ENCODE data around the gene CCDC127.
A peak's percentile ranks its signal among the peaks of the same experiment; 100 is the strongest.

Gene CCDC127

GRCh38 chr5:189976-190365 lies 28.0 kb downstream of the CCDC127 start:
- no peak for DNase-seq (ENCODE audit: low read depth in 3 of 3)

DNA sequence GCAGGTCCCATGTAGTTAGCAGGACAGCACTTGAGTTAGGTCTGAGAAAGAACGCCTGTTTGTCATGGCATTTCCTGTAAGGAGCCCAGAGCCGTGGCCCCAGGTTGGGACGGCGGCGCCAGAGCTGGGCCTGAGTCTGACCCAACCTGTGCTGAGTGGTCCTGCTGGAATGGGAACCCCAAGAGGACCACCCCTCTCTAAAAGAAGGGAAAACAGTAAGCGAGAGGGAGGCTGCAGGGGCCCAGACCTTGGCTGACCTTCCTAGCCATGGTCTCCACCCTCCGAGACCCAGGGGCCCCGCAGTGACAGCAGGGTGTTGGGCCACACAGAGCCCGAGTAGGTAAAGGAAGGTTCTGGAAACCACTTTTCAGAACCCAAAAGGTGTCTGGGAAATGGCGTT lies 28.5 kb downstream of the CCDC127 start:
- no peak for DNase-seq (ENCODE audit: low read depth in 3 of 3)

GRCh38 chr5:188488-189481 lies 29.2 kb downstream of the CCDC127 start:
- peak; percentile 72 to 84 (median 77) for DNase-seq (ENCODE audit: low read depth in 3 of 3)

DNA sequence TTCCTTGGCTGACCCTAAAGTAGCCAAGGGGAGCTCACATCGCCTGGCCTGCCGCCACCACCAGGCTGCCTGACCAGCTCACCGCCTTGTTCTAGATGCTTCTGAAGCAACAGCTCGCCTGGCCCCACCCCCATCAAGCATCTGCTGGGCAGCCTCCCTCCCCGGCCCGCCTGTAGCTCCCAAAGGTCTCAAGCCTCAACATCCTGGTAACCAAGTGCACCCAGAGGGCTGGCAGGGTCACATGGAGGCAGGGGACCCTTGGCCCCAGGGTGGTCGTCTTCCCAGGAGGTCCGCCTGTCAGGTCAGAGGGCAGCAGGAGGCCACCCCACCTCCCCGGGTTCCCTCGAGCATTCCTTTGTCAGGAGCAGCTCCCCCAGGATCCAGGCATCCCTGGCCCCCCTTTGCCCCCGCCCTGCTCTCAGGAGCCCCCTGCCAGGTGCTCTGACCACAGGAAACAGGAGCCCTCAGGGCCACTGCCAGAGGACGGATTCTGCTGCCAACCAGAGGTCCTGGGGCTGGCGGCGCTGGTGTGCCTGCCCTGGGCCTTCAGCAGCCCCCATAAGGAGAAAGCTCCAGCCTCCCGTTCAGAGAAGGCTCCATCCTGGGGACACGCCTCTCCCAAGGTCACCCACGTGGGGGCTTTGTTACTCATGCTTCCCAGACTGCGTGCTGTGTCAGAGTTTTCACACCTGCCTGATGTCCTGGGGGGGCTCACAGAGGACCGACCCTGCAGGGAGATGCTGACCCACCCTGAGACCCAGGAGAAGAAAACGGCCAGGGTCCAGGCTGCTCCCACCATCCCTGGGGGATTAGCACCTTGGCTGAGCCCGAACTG lies 30.1 kb downstream of the CCDC127 start:
- DNase-seq (ENCODE audit: low read depth in 3 of 3), result no peak

DNA sequence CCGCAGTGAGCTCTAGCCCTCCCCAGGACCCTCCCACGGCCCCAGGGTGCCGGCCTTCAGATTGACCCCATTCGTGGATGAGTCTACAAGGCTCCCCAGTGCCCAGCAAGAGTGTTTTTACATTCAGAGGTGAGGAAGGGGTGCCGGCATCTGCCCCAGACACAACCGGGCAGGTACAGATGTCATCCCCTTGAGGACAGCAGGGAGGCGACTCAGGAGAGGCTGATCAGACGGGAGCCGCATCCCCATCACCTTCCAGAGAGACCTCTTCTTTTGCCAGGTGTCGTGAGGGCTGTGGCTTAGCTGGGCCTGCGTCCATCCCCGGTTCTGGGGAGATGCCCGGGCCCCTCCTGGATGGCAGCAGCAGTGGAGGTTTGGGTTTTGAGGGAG lies 30.9 kb downstream of the CCDC127 start:
- no peak for DNase-seq (ENCODE audit: low read depth in 3 of 3)

- DNase-seq (ENCODE audit: low read depth in 3 of 3), result no peak
Observed at GRCh38 chr5:186091-187041, 31.6 kb downstream of the CCDC127 start.

DNA sequence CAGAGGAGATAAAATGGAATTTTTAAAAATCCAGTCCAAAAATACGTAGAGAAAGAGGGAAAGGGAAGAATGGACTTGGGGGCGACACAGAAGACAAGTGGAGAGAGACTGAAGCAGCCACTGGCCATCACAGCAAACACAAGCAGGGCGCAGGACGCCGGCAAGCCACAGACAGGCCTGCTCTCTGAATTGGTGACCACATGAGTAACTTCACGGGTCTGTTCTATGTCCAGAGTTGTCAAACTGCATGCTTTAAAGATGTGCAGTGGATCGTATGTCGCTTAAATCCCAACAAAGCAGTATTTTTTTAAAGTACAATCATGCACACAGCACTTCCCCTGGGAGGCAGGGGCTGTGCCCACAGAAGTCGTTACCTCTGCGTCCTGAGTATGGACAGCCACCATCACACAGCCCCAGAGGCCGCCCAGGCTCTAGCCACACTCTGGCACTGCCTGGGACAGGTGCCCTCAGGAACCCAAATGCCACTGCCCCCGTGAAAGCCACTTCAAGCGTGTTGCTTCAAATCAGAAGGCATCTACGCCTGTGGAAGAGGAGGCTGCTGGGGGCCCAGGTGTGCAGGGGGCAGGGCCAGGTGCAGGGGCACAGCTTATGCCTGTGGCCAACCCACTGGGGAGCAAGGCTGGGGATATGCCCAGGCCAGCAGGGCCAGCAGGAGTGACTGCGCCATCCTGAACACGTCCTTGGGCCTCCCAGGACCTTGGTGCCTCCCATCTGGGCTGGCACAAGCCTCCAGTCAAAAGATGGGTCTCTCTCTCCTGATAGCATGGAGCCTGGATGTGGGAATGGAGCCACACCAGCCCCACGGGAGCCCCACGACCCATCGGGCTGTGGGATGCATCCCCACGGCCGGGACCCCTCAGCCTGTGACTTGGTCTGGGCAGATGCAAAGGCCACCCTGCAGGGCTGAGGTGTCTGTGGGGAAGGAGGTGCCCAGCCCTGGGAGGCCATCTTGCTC lies 32.6 kb downstream of the CCDC127 start:
- DNase-seq (ENCODE audit: low read depth in 3 of 3), result no peak

- DNase-seq (ENCODE audit: low read depth in 3 of 3), result no peak
Observed at GRCh38 chr5:184471-184870, 33.5 kb downstream of the CCDC127 start.

DNA sequence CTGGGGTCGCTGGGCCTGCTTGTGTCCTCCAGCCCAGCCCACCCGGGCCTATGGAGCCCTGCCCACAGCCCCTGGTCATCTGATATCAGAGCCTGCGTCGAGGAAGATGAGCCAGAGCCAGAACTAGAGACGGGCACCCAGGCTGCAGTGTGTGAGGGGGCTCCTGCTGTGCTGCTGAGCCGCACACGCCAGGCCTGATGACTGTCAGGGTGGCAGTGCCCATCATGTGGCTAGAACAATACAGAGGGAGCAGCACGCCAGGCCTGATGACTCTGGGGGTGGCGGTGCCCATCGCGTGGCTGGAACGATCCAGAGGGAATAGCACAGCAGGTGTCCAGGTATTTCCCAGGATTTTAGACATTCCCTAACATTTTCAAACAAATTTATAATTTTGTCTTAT lies 35.8 kb downstream of the CCDC127 start:
- no peak for DNase-seq (ENCODE audit: low read depth in 3 of 3)

DNA sequence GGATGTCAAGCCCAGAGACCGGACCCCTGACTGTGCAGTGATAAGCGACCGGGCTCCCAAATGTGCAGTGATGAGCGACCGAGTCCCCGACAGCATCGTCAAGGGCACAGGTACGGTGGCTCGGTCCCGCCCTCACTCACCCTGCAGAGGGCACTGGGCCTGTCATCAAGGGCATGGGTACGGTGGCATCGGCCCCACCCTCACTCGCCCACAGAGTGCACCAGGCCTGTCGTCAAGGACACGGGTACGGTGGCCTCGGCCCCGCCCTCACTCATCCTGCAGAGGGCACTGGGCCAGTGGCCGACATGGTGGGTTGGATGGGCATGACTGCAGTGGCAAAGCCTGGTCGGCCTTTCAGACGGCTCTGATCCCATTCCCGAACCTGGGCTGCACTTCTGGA lies 36.4 kb downstream of the CCDC127 start:
- no peak for DNase-seq (ENCODE audit: low read depth in 3 of 3)

DNA sequence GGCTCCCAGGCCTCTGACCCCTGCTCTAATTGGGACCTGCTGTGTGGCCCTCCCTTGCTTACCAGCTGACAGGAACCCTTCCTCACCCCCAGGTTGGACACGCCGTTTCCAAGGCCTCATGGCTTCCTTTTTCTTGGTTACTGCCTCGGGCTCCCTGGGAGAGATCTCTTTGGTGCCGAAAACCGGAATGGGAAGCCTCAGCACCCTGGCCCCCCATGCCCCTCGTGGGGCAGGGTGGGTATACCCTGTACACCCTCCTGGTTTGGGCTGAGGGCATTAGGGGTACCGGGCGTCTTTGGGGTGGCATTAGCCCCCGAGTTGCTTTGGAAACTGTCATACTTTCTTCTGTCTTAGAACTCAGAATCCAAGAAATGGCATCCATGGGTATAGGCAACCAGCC lies 36.8 kb downstream of the CCDC127 start:
- DNase-seq (ENCODE audit: low read depth in 3 of 3), result no peak

DNA sequence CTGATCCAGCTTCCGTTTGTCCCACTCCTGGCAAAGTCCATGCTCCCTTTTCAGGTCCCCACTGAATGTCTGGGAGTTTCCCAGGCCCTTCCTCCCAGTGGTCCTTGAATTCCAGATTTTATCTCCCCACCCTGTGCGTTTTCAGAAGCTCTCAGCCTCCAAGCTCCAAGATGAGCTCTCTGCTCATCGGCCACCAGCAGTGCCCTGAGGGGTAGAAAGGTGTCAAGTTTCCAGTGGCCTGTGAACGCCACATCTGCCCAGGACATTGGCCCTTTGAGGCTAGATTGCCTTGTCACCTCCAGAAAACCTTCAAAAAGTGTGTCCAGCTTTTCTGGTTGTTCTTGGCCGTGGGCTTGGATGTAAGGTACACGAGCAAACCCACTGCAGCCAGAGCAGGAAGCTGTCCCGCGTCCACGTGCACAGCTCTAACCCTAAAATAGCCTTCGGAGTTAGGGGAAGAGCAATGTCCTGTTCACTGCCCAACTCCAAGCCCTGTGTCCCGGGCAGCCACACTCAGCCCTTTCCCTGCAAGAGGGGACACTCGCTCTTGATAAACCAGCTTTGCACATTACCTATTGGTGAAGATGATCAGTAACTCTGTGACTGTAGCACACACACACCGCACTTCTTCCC lies 37.6 kb downstream of the CCDC127 start:
- DNase-seq (ENCODE audit: low read depth in 3 of 3), result no peak

- no peak for DNase-seq (ENCODE audit: low read depth in 3 of 3)
Observed at GRCh38 chr5:179401-179800, 38.6 kb downstream of the CCDC127 start.

- no peak for DNase-seq (ENCODE audit: low read depth in 3 of 3)
Observed at GRCh38 chr5:178110-178509, 39.8 kb downstream of the CCDC127 start.

GRCh38 chr5:176296-176823 lies 41.6 kb downstream of the CCDC127 start:
- DNase-seq (ENCODE audit: low read depth in 3 of 3), result no peak

DNA sequence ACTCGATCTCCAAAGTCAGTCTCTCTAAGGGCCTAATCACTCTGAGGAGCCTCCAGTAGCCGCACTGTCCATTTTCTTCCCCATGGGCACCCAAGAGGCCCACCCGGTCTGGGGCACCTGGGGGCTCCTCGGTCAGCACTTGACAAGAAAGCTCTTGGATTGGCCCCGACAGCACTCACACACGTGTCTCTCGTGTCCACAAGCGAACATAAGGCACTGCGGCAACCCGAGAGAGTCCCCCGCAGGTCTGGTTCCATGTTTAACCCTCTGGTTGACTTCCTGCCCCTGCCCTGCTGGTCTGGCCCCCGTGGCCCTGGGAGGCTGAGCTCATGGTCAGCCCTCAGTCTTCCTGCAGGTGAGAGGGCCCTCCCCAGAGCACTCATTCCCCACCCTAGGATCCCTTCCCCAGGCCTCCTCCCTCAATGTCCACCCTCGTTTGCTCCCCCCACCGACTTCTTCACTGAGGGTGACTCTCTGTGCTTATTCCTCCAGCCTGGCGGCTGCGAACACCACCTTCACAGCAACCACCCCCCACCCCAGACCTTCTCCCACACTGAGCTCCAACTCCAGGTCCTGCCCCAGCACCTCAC lies 43.0 kb downstream of the CCDC127 start:
- DNase-seq (ENCODE audit: low read depth in 3 of 3), result no peak

GRCh38 chr5:174291-174600 lies 43.7 kb downstream of the CCDC127 start:
- DNase-seq (ENCODE audit: low read depth in 3 of 3), result no peak

DNA sequence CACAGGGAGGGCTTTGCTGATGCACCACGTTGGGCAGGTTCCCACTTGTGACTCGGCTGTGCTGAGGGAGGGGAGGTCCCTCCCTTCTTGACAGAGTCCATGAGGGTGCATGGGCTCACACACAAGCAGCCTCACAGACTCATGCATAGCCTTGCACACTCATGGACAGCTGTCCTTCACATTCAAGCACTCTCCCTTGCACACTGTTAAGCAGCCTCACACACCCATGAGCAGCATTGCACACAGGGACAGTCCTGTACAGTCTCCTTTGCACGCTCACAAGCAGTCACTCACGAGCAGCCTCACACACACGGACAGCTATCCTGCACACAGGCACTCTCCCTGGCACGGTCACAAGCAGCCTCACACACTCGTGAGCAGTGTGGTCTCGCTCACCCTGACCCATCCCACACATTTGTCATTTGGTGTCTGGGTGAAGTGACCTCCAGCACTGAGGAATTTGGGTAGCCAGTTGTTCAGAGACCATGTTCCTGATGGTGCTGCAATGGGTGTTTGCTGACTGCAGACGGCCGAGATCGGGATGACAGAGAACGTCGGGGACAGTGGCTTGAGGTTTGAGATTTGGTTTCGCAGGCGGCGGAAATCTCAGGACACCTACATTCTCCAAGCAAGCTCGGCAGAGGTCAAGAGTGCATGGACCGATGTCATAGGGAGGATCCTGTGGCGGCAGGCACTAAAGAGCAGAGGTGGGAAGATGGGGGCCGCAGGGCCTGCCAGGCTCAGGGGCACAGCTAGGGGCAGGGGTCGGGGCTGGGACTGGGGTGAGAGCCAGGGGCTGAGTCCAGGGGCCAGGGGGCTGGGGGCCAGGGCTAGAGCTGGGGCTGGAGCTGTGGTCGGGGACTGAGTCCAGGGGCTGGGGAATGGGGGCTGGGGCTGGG lies 44.3 kb downstream of the CCDC127 start:
- no peak for DNase-seq (ENCODE audit: low read depth in 3 of 3)

All from stimulated activated CD4-positive, alpha-beta T cell treated with anti-CD3 and anti-CD28 coated beads, TNF-alpha, amount 100 ng/mL, for 48 hours (primary cell).